GM12891 (cell line): ENCODE measurements around the gene RUFY4.

Experiments
- PAX5 ChIP-seq: IDR thresholded peaks from 2 replicates; pipeline ENCODE4 v1.6.1; 2011; ENCODE audit warnings: low read length, moderate library complexity, mild to moderate bottlenecking; ENCODE audit not compliant: insufficient read depth, severe bottlenecking
- POLR2A ChIP-seq: IDR thresholded peaks from 2 replicates; pipeline ENCODE4 v1.6.1; 2011; ENCODE audit warnings: low read depth, low read length, control low read depth
- POLR2AphosphoS5 ChIP-seq: IDR thresholded peaks from 2 replicates; pipeline ENCODE4 v1.6.1; 2011; ENCODE audit warnings: low read depth, low read length, control low read depth
- TAF1 ChIP-seq: IDR thresholded peaks from 2 replicates; pipeline ENCODE4 v1.6.1; 2011; ENCODE audit warnings: low read depth, low read length, control low read depth

- TF ChIP-seq POLR2AphosphoS5 (no peak), PAX5 (no peak), TAF1 (no peak), POLR2A (no peak)
Observed at GRCh38 chr2:218022131-218022850, 46.8 kb upstream of the RUFY4 start.
